GM12801 (cell line): ENCODE data around the gene MGRN1.

Experiments
- CTCF ChIP-seq: IDR thresholded peaks from one replicate; pipeline ENCODE4 v1.5.1; 2011; ENCODE audit warnings: control low read depth; ENCODE audit not compliant: insufficient read length; ENCODE audit errors: extremely low read depth

MGRN1 gene

DNA sequence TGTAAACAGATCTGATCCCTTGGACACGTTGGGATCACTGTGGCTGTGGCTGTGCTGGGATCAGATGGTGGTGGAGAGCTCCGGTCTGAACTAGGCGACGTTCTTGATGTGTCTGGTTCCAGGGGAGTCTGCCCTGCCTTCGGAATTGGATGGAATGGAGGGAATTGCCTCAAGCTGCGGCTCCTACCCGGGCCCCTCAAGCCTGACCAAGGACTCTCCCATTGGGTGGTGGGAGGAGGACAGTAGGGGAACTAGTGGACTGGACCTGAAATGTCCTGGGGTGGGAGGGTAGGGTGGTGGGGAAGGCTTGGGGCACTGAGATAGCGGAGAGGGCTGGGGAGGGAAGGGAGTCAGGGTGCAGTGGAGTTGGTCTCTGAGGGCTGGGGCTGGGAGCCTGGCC lies 6.7 kb upstream of the MGRN1 start:
- no peak for TF ChIP-seq CTCF

- no peak for TF ChIP-seq CTCF
These were observed 5.8 kb upstream of the MGRN1 start for GRCh38 chr16:4618645-4619418.

DNA sequence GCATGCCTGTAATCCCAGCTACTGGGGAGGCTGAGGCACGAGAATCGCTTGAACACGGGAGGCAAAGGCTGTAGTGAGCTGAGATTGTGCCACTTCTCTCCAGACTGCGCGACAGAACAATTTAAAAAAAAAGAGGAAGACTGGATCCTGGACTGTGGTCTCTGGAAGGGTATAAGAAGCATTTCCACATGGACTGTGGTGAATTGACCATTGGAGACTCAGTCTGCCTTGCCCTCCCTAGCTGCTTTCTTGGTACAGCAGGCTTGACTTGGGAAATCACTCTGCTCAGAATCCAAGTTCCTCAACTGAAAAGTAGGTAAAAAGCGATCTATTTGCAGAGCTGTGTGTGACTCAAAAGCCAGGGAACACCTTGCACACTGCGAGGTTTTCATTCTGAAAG lies 1.0 kb upstream of the MGRN1 start:
- no peak for TF ChIP-seq CTCF

DNA sequence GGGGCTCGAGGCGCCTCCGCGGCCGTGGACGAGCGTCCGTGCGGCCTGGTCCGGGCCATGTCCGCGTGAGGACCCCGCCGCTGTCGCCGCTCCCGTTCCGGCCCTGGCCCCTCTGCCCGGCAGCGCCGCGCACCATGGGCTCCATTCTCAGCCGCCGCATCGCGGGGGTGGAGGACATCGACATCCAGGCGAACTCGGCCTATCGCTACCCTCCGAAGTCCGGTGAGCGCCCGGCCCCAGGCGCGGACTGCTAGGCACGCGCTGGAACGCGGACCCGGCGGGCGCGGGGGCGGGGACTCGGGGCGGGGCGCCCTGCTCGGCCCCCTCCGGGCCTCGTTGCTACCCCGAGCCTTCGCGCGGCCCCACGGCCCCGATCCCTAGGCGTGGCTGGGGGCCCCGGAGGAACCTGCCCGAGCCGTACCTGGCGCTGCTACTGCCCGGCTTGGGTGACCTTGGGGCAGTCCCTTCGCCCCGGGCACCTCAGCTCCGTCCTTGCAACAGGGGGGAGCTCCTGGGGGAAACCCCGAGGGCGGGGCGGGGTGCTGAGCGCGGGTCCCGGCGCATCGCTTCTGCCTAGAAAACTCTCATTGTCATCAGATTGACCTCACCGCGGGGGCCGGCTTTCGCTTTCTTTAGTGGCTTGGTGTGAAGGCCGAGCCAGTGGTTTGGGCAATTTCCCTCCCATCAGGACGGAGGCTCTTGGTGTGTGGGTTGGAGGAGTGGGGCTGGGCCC lies 367 bp downstream of the MGRN1 start:
- TF ChIP-seq CTCF, result no peak

DNA sequence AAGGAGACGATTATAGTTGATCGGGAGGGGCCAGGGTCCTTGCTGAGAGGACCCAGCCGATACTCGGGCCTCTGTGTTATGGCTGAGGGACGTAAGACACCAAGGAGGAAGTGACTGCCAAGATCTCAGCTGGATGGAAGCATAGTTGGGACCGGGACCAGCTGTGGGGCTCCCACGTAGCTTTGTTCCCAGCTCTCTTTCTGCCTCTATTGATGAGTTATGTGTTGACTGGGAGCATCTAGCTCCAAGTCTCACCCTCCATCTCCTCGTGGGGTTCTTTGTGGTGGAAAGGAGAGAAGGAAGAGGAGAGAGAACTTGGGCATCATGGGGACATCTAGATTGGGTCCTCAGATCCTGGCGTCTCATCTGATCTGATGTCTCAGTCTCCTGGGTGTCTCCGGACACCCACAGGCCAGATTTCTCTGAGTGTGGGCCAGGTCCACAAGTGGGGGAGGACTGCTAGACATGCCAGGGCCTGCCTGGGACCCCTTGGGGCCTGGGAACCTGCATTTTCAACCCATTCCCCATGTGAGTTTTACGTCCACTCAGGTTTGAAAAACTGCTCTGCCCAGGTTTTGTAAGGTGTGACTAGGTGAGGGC lies 1.0 kb downstream of the MGRN1 start:
- no peak for TF ChIP-seq CTCF

- TF ChIP-seq CTCF, result no peak
These were observed 1.8 kb downstream of the MGRN1 start for GRCh38 chr16:4626396-4626795.

DNA sequence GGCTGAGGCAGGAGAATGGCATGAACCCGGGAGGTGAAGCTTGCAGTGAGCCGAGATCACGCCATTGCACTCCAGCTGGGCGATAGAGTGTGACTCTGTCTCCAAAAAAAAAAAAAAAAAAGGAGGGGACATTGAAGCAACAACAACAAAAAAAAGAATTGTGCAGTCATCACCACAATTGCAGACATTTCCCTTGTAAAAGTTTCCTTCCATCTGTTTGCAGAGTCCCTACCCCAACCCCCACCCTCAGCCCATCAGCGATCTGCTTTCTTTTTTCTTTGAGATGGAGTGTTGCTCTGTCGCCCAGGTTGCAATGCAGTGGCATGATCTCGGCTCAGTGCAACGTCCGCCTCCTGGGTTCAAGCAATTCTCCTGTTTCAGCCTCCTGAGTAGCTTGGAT lies 3.7 kb downstream of the MGRN1 start:
- no peak for TF ChIP-seq CTCF
